ENCODE measurements around the gene EDAR. TPM values are rescaled to one million over a fixed set of nuclear protein-coding genes. Genes with fewer than 3 reads are reported as not detected.

EDAR gene
- total and polyA plus RNA-seq, 10 of the 15 experiments (the other 5 are each of a cell fraction or from before 2014, with no cell fraction given): 0.04 TPM; not detected in 9

DNA sequence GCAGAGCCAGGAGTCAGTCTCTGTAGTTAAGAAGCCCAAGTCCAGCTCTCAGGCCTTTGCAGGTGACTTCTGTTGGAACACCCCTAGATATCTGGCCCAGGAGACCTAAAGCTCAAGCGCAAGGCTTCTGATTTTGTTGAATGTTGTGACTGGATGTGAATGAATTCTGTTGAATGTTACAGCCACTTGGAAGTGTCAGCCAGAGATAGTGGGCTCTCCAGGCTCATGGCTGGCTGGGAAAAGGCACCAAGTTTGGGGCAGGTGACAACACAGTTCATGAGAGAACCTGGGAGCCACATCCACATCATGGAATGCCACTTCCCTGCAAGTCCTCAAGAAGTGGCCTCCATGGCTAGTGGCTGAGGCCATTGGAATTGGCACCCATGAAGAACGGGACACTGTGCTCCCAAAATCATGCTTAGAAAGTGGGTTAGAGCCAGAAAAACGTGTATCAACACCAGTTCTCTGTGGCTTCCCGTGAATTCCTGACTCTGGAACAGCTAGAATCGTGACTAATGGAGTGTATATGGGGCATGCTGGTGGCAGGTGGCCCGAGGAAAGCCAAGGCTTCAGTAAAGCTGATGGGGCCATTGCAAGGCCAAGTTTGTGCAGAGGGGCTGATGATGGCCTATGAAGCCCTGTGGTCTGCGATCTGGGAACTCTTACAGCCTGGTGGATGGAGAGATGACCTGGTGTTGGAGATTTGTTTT is 30.2 kb downstream of the EDAR start:
- no peak for DNase-seq (ENCODE audit: low read depth, low spot score)
- no peaks in the 10 kb centered on the region for H4K20me1 ChIP-seq (ENCODE audit: control insufficient read depth, insufficient read depth)
- CTCF ChIA-PET: no interaction called here
- intact Hi-C loops (cut with micrococcal nuclease; ENCODE audit: unreplicated experiment) (no loop called here), in situ Hi-C loops (cut with MboI) (no loop called here)
- no peak for FAIRE-seq
- H2AFZ ChIP-seq (ENCODE audit: control insufficient read depth, low read depth, low read length): no peak overlapping the region
- no peak overlapping the region for H3K4me3 ChIP-seq
- no peak overlapping the region for H3K9ac ChIP-seq (ENCODE audit: control insufficient read depth, insufficient read depth, low read length)
- H3K27me3 ChIP-seq (replicated peaks in 1 of 2; ENCODE audit: control insufficient read depth in 2 of 2, insufficient read depth in 2 of 2, low read length in 1 of 2): peaks cover 0 to 3% of the 10 kb centered on the region in 2 experiments; a peak in 3 of 4 replicates
- no peaks in the 10 kb centered on the region for H3K36me3 ChIP-seq (ENCODE audit: control insufficient read depth in 2 of 2, insufficient read depth in 2 of 2, low read length in 1 of 2)
- RAD21 ChIA-PET (ENCODE audit: unreplicated experiment): no interaction called here
- no peaks in the 10 kb centered on the region for H3K79me2 ChIP-seq (ENCODE audit: control insufficient read depth, insufficient read depth, low read length)
- H3K4me1 ChIP-seq (ENCODE audit: control insufficient read depth, insufficient read depth, low read length): no peaks in the 10 kb centered on the region
- TF ChIP-seq, protein P1, sequence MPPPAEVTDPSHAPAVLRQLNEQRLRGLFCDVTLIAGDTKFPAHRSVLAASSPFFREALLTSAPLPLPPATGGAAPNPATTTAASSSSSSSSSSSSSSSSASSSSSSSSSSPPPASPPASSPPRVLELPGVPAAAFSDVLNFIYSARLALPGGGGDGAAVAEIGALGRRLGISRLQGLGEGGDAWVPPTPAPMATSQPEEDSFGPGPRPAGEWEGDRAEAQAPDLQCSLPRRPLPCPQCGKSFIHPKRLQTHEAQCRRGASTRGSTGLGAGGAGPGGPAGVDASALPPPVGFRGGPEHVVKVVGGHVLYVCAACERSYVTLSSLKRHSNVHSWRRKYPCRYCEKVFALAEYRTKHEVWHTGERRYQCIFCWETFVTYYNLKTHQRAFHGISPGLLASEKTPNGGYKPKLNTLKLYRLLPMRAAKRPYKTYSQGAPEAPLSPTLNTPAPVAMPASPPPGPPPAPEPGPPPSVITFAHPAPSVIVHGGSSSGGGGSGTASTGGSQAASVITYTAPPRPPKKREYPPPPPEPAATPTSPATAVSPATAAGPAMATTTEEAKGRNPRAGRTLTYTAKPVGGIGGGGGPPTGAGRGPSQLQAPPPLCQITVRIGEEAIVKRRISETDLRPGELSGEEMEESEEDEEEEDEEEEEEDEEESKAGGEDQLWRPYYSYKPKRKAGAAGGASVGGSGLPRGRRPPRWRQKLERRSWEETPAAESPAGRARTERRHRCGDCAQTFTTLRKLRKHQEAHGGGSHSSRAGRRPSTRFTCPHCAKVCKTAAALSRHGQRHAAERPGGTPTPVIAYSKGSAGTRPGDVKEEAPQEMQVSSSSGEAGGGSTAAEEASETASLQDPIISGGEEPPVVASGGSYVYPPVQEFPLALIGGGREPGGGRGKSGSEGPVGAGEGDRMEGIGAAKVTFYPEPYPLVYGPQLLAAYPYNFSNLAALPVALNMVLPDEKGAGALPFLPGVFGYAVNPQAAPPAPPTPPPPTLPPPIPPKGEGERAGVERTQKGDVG (CRISPR knock-in tag; IDR thresholded peaks at IDR 0.05): no peak
- no peak for TF ChIP-seq ZNF274 (IDR thresholded peaks at IDR 0.05; ENCODE audit: insufficient read depth, insufficient read length)
- TF ChIP-seq POU2F2 (IDR thresholded peaks at IDR 0.05; ENCODE audit: borderline replicate concordance, low read depth, low read length): no peak
- TF ChIP-seq NR2F1 (conservative IDR thresholded peaks at IDR 0.05): no peak
- TF ChIP-seq PAX8 (IDR thresholded peaks at IDR 0.05): no peak
- TF ChIP-seq KLF5 (IDR thresholded peaks at IDR 0.05; ENCODE audit: partially characterized antibody): no peak
- TF ChIP-seq NFXL1 (IDR thresholded peaks at IDR 0.05; ENCODE audit: borderline replicate concordance): no peak
- TF ChIP-seq ASH2L (IDR thresholded peaks at IDR 0.05; ENCODE audit: borderline replicate concordance, low read depth): no peak
- TF ChIP-seq EP300 (IDR thresholded peaks at IDR 0.05; ENCODE audit: borderline replicate concordance in 1 of 2, control insufficient read depth in 1 of 2, low read depth in 2 of 2, low read length in 2 of 2): no peak
- no peak for TF ChIP-seq NBN (IDR thresholded peaks at IDR 0.05)
- no peak for TF ChIP-seq RAD51 (IDR thresholded peaks at IDR 0.05)
- TF ChIP-seq ZNF24 (IDR thresholded peaks at IDR 0.05): no peak
- TF ChIP-seq FOS (IDR thresholded peaks at IDR 0.05; ENCODE audit: borderline replicate concordance, extremely low read depth, insufficient read length): no peak
- TF ChIP-seq POLR2AphosphoS2 (IDR thresholded peaks at IDR 0.05; ENCODE audit: low read depth, low read length): no peak
- TF ChIP-seq SIX5 (IDR thresholded peaks at IDR 0.05; ENCODE audit: low read depth, low read length, severe bottlenecking): no peak
- TF ChIP-seq ZNF207 (IDR thresholded peaks at IDR 0.05; ENCODE audit: borderline replicate concordance): no peak
- no peak for TF ChIP-seq CBX5 (IDR thresholded peaks at IDR 0.05; ENCODE audit: low read depth)
- TF ChIP-seq JUND (IDR thresholded peaks at IDR 0.05; ENCODE audit: low read depth, low read length): no peak
- POLR2A ChIA-PET: no interaction called here
- H3K27ac ChIP-seq (ENCODE audit: control insufficient read depth, insufficient read depth): no peak overlapping the region
- no peaks in the 10 kb centered on the region for H3K9me3 ChIP-seq (replicated peaks; ENCODE audit: control insufficient read depth, insufficient read depth, low read length)
- BruUV-seq (replicated peaks): no TSS peak
- no peak overlapping the region for H3K4me2 ChIP-seq (ENCODE audit: control insufficient read depth, insufficient read depth)
- 15% methylated on average over 7 of the region's 7 CpGs for WGBS (ENCODE audit: insufficient coverage, insufficient replicate concordance, low lambda C conversion rate, missing lambda C conversion rate)
- no peak for ATAC-seq
- SMC1A ChIA-PET (ENCODE audit: uncharacterized antibody, unreplicated experiment): no interaction called here
